ENCODE results near the gene VPREB1.

GRCh38 chr22:22203048-22203971 is 41.3 kb upstream of the VPREB1 start:
- TF ChIP-seq CTCF (IDR thresholded peaks at IDR 0.05) = no peak
- no peak for TF ChIP-seq POLR2A (IDR thresholded peaks at IDR 0.05)

All from tibial nerve (tissue), 3 donors.